Measurements from ENCODE around the gene CACNA1C. TPM values are rescaled to one million over a fixed set of nuclear protein-coding genes. Genes with fewer than 3 reads are reported as not detected.

Gene CACNA1C
- total and polyA plus RNA-seq, 2 donors from 2014 or later, result 1.6 to 17.4 TPM

DNA sequence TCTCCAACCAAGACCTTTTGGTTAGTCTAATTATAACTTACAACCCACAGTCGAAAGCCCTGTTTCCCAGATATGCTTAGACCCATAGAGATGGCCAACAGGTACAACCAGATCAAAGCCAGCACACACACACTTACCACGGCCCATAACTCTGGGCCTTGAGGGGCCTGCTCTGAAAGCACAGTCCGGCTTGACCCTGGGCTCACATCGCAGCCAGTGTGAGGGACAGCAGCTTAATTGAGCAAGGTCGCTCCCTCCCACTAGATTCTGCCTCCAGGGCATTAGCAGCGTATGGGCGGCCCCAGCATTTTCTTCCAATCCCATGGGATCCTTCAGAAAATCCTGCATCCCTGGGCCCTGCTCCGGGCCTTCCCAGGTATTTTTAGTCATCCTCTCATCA is 584.6 kb downstream of the CACNA1C start:
- H3K9me3 ChIP-seq (ENCODE audit: control insufficient read depth in 2 of 3, insufficient read depth in 1 of 3, low read length in 3 of 3), result no peaks in the 10 kb centered on the region
- intact Hi-C loops (cut with DNase I), result no loop called here
- no peak overlapping the region for H3K27ac ChIP-seq (ENCODE audit: low read depth in 2 of 2, low read length in 2 of 2)
- H3K4me1 ChIP-seq (ENCODE audit: control insufficient read depth in 2 of 3, insufficient read depth in 2 of 3, low read depth in 1 of 3, low read length in 3 of 3), result no peaks in the 10 kb centered on the region
- H3K9ac ChIP-seq (ENCODE audit: low read length in 3 of 3), result no peak overlapping the region
- no peaks in the 10 kb centered on the region for H3K27me3 ChIP-seq (ENCODE audit: control insufficient read depth, insufficient read depth, low read length)
- DNase-seq (peak in 1 of 5 donors; percentile 31), FAIRE-seq (no peak)
- H3K4me3 ChIP-seq (ENCODE audit: low read length in 3 of 3), result no peak overlapping the region
- H3K36me3 ChIP-seq (ENCODE audit: control insufficient read depth in 2 of 3, insufficient read depth in 3 of 3, low read length in 3 of 3), result peaks cover 0 to 3% (median 0%) of the 10 kb centered on the region in 3 donors
- TF ChIP-seq, protein P1, sequence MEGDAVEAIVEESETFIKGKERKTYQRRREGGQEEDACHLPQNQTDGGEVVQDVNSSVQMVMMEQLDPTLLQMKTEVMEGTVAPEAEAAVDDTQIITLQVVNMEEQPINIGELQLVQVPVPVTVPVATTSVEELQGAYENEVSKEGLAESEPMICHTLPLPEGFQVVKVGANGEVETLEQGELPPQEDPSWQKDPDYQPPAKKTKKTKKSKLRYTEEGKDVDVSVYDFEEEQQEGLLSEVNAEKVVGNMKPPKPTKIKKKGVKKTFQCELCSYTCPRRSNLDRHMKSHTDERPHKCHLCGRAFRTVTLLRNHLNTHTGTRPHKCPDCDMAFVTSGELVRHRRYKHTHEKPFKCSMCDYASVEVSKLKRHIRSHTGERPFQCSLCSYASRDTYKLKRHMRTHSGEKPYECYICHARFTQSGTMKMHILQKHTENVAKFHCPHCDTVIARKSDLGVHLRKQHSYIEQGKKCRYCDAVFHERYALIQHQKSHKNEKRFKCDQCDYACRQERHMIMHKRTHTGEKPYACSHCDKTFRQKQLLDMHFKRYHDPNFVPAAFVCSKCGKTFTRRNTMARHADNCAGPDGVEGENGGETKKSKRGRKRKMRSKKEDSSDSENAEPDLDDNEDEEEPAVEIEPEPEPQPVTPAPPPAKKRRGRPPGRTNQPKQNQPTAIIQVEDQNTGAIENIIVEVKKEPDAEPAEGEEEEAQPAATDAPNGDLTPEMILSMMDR (IDR thresholded peaks at IDR 0.05; ENCODE audit: borderline replicate concordance, extremely low read depth, insufficient read depth), result no peak

- Histone ChIP-seq H3K36me3 (ENCODE audit: control insufficient read depth in 2 of 3, insufficient read depth in 3 of 3, low read length in 3 of 3) (peaks cover 0 to 3% (median 0%) of the 10 kb centered on the region in 3 donors), H3K4me3 (ENCODE audit: low read length in 3 of 3) (no peak overlapping the region), H3K27me3 (ENCODE audit: control insufficient read depth, insufficient read depth, low read length) (no peaks in the 10 kb centered on the region), H3K27ac (ENCODE audit: low read depth in 2 of 2, low read length in 2 of 2) (no peak overlapping the region), H3K9ac (ENCODE audit: low read length in 3 of 3) (no peak overlapping the region), H3K4me1 (ENCODE audit: control insufficient read depth in 2 of 3, insufficient read depth in 2 of 3, low read depth in 1 of 3, low read length in 3 of 3) (no peaks in the 10 kb centered on the region), H3K9me3 (ENCODE audit: control insufficient read depth in 2 of 3, insufficient read depth in 1 of 3, low read length in 3 of 3) (no peaks in the 10 kb centered on the region)
- FAIRE-seq, result no peak
- intact Hi-C loops (cut with DNase I), result no loop called here
- DNase-seq, result peak in 1 of 5 donors; percentile 20
- TF ChIP-seq, protein P1 (IDR thresholded peaks at IDR 0.05; ENCODE audit: borderline replicate concordance, extremely low read depth, insufficient read depth), result no peak
Observed at GRCh38 chr12:2638273-2639019, 585.7 kb downstream of the CACNA1C start.

DNA sequence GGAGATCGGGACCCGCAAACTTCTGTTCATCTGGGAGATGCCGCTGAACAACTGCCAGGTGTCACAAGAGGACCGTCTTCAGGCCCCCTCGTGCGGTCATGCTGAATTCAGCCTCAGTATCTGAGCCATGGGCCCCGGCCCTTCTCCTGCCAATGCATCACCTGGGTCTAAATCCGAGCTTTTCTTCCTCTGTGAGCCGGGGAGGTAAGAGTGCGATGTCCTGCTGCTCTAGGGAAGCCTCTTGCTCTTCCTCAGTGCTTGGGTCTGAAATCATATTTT is 586.2 kb downstream of the CACNA1C start:
- H3K9me3 ChIP-seq (ENCODE audit: control insufficient read depth in 2 of 3, insufficient read depth in 1 of 3, low read length in 3 of 3), result no peaks in the 10 kb centered on the region
- no peak overlapping the region for H3K9ac ChIP-seq (ENCODE audit: low read length in 3 of 3)
- H3K27ac ChIP-seq (ENCODE audit: low read depth in 2 of 2, low read length in 2 of 2), result no peak overlapping the region
- no peaks in the 10 kb centered on the region for H3K4me1 ChIP-seq (ENCODE audit: control insufficient read depth in 2 of 3, insufficient read depth in 2 of 3, low read depth in 1 of 3, low read length in 3 of 3)
- DNase-seq, result no peak
- H3K4me3 ChIP-seq (ENCODE audit: low read length in 3 of 3), result no peak overlapping the region
- intact Hi-C loops (cut with DNase I), result no loop called here
- no peaks in the 10 kb centered on the region for H3K27me3 ChIP-seq (ENCODE audit: control insufficient read depth, insufficient read depth, low read length)
- no peak for FAIRE-seq
- TF ChIP-seq, protein P1 (IDR thresholded peaks at IDR 0.05; ENCODE audit: borderline replicate concordance, extremely low read depth, insufficient read depth), result no peak
- peaks cover 0 to 3% (median 0%) of the 10 kb centered on the region in 3 donors for H3K36me3 ChIP-seq (ENCODE audit: control insufficient read depth in 2 of 3, insufficient read depth in 3 of 3, low read length in 3 of 3)

- no peaks in the 10 kb centered on the region for H3K27me3 ChIP-seq (ENCODE audit: control insufficient read depth, insufficient read depth, low read length)
- intact Hi-C loops (cut with DNase I), result no loop called here
- H3K9ac ChIP-seq (ENCODE audit: low read length in 3 of 3), result no peak overlapping the region
- H3K4me3 ChIP-seq (ENCODE audit: low read length in 3 of 3), result no peak overlapping the region
- no peaks in the 10 kb centered on the region for H3K36me3 ChIP-seq (ENCODE audit: control insufficient read depth in 2 of 3, insufficient read depth in 3 of 3, low read length in 3 of 3)
- H3K9me3 ChIP-seq (ENCODE audit: control insufficient read depth in 2 of 3, insufficient read depth in 1 of 3, low read length in 3 of 3), result no peaks in the 10 kb centered on the region
- DNase-seq (peak in 2 of 5 donors; percentile 20 to 63), FAIRE-seq (no peak)
- H3K27ac ChIP-seq (ENCODE audit: low read depth in 2 of 2, low read length in 2 of 2), result no peak overlapping the region
- H3K4me1 ChIP-seq (ENCODE audit: control insufficient read depth in 2 of 3, insufficient read depth in 2 of 3, low read depth in 1 of 3, low read length in 3 of 3), result no peaks in the 10 kb centered on the region
- TF ChIP-seq, protein P1 (IDR thresholded peaks at IDR 0.05; ENCODE audit: borderline replicate concordance, extremely low read depth, insufficient read depth), result no peak
Observed at GRCh38 chr12:2640281-2640680, 587.5 kb downstream of the CACNA1C start.
